A549 (cell line): ENCODE data around the gene ABTB1.

Experiments
- CTCF ChIP-seq: fragments of >200 bp; sonication (Bioruptor Twin); formaldehyde crosslinking; IDR thresholded peaks from 3 replicates; pipeline ENCODE4 v1.5.1; 2016
- E2F6 ChIP-seq: IDR thresholded peaks from 2 replicates; pipeline ENCODE4 v1.6.1; 2012; ENCODE audit warnings: low read depth, borderline replicate concordance
- EP300 ChIP-seq, 2 experiments: fragments of >200 bp; sonication (Bioruptor Twin); formaldehyde crosslinking; IDR thresholded peaks; 2 replicates in 1 of 2; 3 replicates in 1 of 2; pipeline ENCODE4 v1.6.1; 2016 to 2017
- HMGXB4 ChIP-seq: fragments of 250-450 bp; sonication (Bioruptor Pico); IDR thresholded peaks from 2 replicates; pipeline ENCODE4 v1.5.0; 2021; ENCODE audit warnings: mild to moderate bottlenecking, moderate library complexity, borderline replicate concordance
- JUNB ChIP-seq: fragments of >200 bp; sonication (Bioruptor Twin); formaldehyde crosslinking; IDR thresholded peaks from 2 replicates; pipeline ENCODE4 v1.6.1; 2016
- KDM1A ChIP-seq: fragments of 200-600 bp; sonication (generic); IDR thresholded peaks from 2 replicates; pipeline ENCODE4 v1.6.1; 2016; ENCODE audit warnings: low read depth, mild to moderate bottlenecking
- MAFK ChIP-seq: fragments of 450-650 bp; IDR thresholded peaks from 2 replicates; pipeline ENCODE4 v1.6.1; 2014; ENCODE audit not compliant: partially characterized antibody
- MAZ ChIP-seq: fragments of 150-350 bp; IDR thresholded peaks from 2 replicates; pipeline ENCODE4 v1.6.1; 2014; ENCODE audit warnings: antibody characterized with exemption, low read depth, low read length, borderline replicate concordance
- NR3C1 ChIP-seq: fragments of >200 bp; sonication (Bioruptor Twin); formaldehyde crosslinking; IDR thresholded peaks from 3 replicates; pipeline ENCODE4 v1.6.1; 2017
- POLR2A ChIP-seq: IDR thresholded peaks from 2 replicates; pipeline ENCODE4 v1.6.1; 2012; ENCODE audit warnings: mild to moderate bottlenecking, low read length
- POLR2AphosphoS2 ChIP-seq: conservative IDR thresholded peaks from 2 replicates; pipeline ENCODE4 v1.6.1; 2012; ENCODE audit warnings: low read length, improper control_type of control experiment, inconsistent platforms
- RAD21 ChIP-seq, 2 experiments: fragments of >200 bp in 1 of 2; sonication (Bioruptor Twin) in 1 of 2; formaldehyde crosslinking in 1 of 2; IDR thresholded peaks in 1 of 2; conservative IDR thresholded peaks in 1 of 2; 2 replicates in 1 of 2; 3 replicates in 1 of 2; pipeline ENCODE4 v1.6.1; 2012 to 2018; ENCODE audit warnings: inconsistent platforms in 1 of 2
- REST ChIP-seq: fragments of 200-600 bp; sonication (generic); IDR thresholded peaks from 2 replicates; pipeline ENCODE4 v1.6.1; 2016; ENCODE audit warnings: antibody characterized with exemption, mild to moderate bottlenecking, moderate library complexity
- RNF2 ChIP-seq: fragments of 200-600 bp; sonication (generic); IDR thresholded peaks from 2 replicates; pipeline ENCODE4 v1.6.1; 2016; ENCODE audit warnings: low read depth, mild to moderate bottlenecking, antibody characterized with exemption, moderate library complexity, borderline replicate concordance

GRCh38 chr3:127654374-127654773 is 18.4 kb upstream of the ABTB1 start:
- TF ChIP-seq CTCF (no peak), RNF2 (no peak), HMGXB4 (CRISPR knock-in tag) (no peak), POLR2AphosphoS2 (no peak), EP300 (IDR thresholded peaks at IDR 0.05) (no peak), MAZ (no peak), POLR2A (no peak), KDM1A (no peak), NR3C1 (no peak), MAFK (no peak), JUNB (no peak), REST (no peak), RAD21 (conservative IDR thresholded peaks at IDR 0.05 in 1 of 2, IDR thresholded peaks at IDR 0.05 in 1 of 2) (no peak), E2F6 (no peak)
